OCI-LY3 (cell line): ENCODE measurements around the gene TFDP1.

Experiments
- CTCF ChIP-seq: fragments of 200-600, 300-600 bp; sonication (generic); IDR thresholded peaks from 2 replicates; pipeline ENCODE4 v1.5.1; 2014; ENCODE audit warnings: antibody characterized with exemption, low read length, low read depth
- EZH2phosphoT487 ChIP-seq: fragments of 200-600 bp; shearing (Covaris generic); IDR thresholded peaks from 2 replicates; pipeline ENCODE4 v1.6.1; 2018; ENCODE audit warnings: antibody characterized with exemption, mixed run types, low read depth

- TF ChIP-seq CTCF: no peak
- no peak for TF ChIP-seq EZH2phosphoT487
Measured at GRCh38 chr13:113622791-113623490, 38.4 kb downstream of the TFDP1 start.
